ENCODE data around the gene USH2A.
"Not testable (repeated sequence)": the region's sequence is repeated elsewhere in the genome, so short reads cannot be mapped to it uniquely, and the experiment has no call there.

The USH2A gene

GRCh38 chr1:216410026-216410425 is 13.2 kb downstream of the USH2A start:
- no peak for DNase-seq (ENCODE audit: low read depth in 2 of 3, low spot score in 1 of 3)

- DNase-seq (ENCODE audit: low read depth in 2 of 3, low spot score in 1 of 3) = no peak
Observed at GRCh38 chr1:216390956-216391355, 32.3 kb downstream of the USH2A start.

GRCh38 chr1:216389774-216390173 is 33.5 kb downstream of the USH2A start:
- no peak for DNase-seq (ENCODE audit: low read depth in 2 of 3, low spot score in 1 of 3)

GRCh38 chr1:216388558-216388957 is 34.7 kb downstream of the USH2A start:
- no peak for DNase-seq (ENCODE audit: low read depth in 2 of 3, low spot score in 1 of 3)

DNA sequence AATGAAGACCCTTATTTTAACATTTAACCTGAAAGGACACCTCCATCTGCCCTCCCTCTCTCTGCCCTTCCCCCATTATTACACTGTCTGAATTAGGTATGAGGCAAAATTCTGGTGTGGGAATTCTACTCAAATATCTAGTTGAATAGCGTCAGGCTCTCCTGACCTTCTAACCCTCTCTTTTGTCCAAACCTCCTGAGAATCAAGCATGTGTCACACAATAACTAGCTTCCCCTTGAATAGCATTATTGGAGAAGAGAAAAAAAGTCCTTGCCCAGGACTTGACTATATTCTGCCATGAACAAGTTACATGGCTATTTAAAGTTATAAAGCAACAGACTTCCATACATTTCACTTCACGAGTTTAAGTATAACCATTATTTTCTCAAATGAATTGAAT is 35.5 kb downstream of the USH2A start:
- no peak for DNase-seq (ENCODE audit: low read depth in 2 of 3, low spot score in 1 of 3)

DNA sequence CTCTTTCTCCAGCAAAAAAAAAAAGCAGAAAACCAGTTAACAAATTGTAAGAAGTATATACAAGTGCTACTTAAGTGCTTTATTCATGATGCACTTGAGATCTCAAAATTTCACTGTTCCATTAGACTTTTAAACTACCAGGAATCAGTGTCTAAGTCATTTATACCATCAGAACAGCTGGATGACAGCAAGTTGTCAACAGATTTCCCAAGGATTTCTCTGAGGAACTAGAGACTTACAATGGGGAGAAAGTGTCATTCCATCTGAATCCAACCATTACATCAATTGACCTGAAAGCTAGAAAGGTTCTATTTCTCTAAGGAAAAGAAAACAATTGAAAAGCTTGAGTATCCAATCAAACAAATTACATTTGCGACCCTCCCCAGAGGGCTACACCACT is 43.8 kb downstream of the USH2A start:
- no peak for DNase-seq (ENCODE audit: low read depth in 2 of 3, low spot score in 1 of 3)

DNA sequence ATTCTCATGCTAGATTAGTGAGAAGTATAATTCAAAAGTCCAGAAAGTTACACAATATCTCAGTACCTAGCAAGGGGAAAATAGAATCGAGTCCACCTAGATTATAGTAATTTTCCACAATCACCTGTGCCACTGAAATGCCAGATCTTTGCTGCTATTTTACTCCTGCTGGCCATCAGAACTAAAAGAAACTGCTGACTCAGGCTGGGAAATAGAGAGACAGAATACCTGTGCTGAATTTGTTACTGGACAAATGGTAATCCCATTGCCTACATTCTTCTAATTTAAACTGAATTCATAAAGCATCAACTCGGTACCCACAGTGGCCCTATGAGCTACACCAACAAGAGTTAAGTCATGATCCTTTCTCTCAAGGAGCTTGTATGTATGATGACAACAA is 55.0 kb downstream of the USH2A start:
- no peak for DNase-seq (ENCODE audit: low read depth in 2 of 3, low spot score in 1 of 3)

DNA sequence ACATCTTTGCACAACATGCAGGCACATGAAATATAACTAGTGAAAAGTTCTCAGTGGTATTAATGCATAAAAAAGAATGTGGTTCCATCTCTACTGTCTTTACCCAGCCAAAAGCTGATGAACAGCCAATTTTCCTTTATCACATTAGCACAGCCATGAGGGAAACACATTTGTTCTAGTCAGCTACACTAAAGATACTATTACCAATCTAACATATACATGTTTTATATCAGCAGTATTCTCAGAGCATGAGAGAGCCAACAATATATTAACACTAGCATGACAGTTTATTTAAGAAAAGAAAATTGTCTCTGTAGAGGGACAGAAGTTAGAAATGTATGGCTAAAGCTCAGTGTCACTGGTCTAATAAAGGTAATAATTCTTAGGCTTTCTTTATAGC is 56.3 kb downstream of the USH2A start:
- DNase-seq (ENCODE audit: low read depth in 2 of 3, low spot score in 1 of 3) = no peak

- DNase-seq (ENCODE audit: low read depth in 2 of 3, low spot score in 1 of 3) = no peak
Observed at GRCh38 chr1:216356945-216357344, 66.3 kb downstream of the USH2A start.

DNA sequence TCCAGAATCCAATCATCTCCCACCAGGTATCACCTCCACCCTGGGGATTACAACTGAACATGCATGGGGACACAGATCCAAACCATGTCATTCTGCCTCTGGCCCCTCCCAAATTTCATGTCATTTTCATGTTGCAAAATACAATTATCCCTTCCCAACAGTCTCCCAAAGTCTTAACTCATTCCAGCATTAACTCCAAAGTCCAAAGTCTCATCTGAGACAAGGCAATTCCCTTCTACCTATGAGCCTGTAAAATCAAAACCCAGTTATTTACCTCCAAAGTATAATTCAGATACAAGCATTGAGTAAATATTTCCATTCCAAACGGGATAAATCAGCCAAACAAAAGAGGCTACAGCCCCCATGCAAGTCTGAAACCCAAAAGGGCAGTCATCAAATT is 73.1 kb downstream of the USH2A start:
- DNase-seq (ENCODE audit: low read depth in 2 of 3, low spot score in 1 of 3) = no peak

DNA sequence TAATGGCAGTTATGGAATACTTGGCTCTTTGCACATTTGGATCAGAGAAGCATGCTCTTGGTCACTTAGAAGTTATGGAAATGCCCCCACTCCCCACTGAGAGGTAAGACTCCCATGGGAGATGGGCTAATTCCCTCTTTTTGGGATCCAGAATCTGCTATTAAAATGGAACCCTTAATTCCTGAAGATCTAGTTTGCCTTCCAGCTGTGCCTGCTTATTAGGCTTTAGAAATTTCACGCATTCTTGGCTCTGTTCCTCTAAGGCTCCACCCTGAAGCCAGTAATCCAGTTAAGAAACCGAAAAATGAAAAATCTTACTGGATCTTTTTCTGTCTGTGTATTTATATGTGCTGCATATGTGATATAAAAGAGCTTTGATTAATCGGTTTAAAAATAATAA is 76.7 kb downstream of the USH2A start:
- DNase-seq (ENCODE audit: low read depth in 2 of 3, low spot score in 1 of 3) = no peak

GRCh38 chr1:216340542-216340941 is 82.7 kb downstream of the USH2A start:
- DNase-seq (ENCODE audit: low read depth in 2 of 3, low spot score in 1 of 3) = not testable (repeated sequence)

DNA sequence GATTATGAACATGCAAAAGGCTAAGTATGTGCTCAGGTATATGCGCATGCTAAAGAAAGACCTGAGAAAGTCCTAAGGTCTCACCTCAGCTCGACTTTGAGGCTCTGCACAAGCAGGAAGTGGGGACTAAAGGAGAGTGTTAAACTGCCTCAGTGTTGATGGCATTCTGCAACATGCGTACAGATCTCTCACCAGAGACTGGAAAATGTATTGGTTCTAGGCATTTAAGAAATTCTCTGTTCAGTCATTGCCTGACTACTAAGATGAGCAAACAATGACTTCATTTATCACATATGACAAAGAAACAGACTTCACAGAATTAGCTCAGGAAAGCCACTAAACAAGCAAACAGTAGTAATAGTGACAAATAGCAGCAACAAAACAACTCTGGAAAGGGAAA is 90.8 kb downstream of the USH2A start:
- DNase-seq (ENCODE audit: low read depth in 2 of 3, low spot score in 1 of 3) = no peak

DNA sequence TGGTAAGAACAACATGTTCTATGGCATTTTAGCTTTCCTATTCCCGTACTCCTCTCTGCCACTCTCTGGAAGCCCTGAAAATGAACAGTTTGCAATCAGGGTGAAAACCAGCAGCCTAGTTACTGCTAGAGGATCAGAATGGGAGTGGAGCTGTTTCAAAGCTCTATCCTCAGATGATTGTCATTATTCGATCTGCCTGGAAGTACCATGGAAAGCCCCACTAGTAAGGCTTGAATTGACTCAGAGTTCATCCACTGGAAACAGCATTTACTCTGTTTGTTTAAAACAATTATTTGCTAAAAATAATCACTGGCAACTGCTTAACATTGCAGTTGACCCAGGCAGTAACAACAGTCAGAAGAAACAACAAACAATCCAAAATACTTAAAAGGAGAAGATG is 91.2 kb downstream of the USH2A start:
- no peak for DNase-seq (ENCODE audit: low read depth in 2 of 3, low spot score in 1 of 3)

- no peak for DNase-seq (ENCODE audit: low read depth in 2 of 3, low spot score in 1 of 3)
Observed at GRCh38 chr1:216331211-216331610, 92.0 kb downstream of the USH2A start.

GRCh38 chr1:216330262-216330661 is 93.0 kb downstream of the USH2A start:
- DNase-seq (ENCODE audit: low read depth in 2 of 3, low spot score in 1 of 3) = no peak

GRCh38 chr1:216325946-216326345 is 97.3 kb downstream of the USH2A start:
- no peak for DNase-seq (ENCODE audit: low read depth in 2 of 3, low spot score in 1 of 3)

DNA sequence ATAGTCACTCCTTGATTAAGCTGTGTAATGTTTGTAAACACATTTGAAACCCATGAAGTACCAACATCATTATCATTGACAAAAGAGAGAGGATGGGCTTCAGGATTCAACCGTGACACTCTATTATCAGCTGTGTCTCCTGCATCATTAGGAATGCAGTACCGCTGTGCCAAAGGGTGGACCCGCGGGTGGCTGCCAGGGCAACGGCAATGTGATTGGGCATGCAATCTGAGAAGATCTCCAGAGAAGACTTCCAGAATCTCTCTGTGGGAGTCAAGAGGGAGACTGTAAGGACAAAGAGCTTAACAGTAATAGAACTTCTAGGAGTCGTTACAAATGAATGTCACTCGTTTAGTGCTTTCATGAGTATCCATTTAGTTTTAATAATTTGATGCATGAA is 97.9 kb downstream of the USH2A start:
- no peak for DNase-seq (ENCODE audit: low read depth in 2 of 3, low spot score in 1 of 3)

DNA sequence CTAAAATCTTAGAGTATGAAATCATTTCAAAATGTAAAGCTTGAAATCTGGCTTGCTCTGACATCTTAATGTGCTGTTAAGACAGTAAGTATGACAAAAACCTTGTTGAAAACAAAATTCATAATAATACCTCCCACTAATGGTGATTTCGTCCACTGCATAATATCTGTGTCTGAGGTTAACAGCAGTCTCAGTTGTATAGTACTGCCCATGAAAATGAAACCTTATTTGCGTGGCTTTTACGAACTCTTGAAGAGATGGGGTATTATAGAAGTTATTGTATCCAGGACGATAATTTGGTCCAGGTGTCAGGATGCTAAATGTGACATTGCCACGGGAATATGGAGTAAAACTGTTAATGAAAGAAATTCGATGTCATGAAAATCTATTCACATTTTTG is 99.9 kb downstream of the USH2A start:
- DNase-seq (ENCODE audit: low read depth in 2 of 3, low spot score in 1 of 3) = no peak

- DNase-seq (ENCODE audit: low read depth in 2 of 3, low spot score in 1 of 3) = no peak
Observed at GRCh38 chr1:216314379-216315095, 108.7 kb downstream of the USH2A start.

GRCh38 chr1:216310776-216311175 is 112.5 kb downstream of the USH2A start:
- no peak for DNase-seq (ENCODE audit: low read depth in 2 of 3, low spot score in 1 of 3)

DNA sequence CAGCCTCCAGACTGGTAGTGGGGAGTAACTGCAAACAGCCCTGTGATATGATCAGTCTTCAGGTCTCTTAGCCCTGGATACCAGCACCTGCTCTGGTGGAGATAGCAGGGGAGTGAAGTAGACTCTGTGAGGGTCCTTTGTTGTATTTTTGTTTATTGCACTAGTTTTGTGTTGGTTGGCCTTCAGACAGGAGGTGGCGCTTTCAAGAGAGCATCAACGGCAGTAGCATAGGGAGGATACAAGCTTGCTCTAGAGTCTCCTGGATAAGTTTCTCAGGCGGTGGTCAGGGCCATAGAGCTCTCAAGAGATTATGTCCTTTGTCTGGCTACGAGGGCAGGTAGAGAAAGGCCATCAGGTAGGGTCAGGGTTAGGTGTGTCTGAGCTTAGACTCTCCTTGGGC is 116.4 kb downstream of the USH2A start:
- DNase-seq (ENCODE audit: low read depth in 2 of 3, low spot score in 1 of 3) = no peak

GRCh38 chr1:216303690-216304089 is 119.6 kb downstream of the USH2A start:
- DNase-seq (ENCODE audit: low read depth in 2 of 3, low spot score in 1 of 3) = no peak

GRCh38 chr1:216293683-216294082 is 129.6 kb downstream of the USH2A start:
- no peak for DNase-seq (ENCODE audit: low read depth in 2 of 3, low spot score in 1 of 3)

Measured in stimulated activated CD4-positive, alpha-beta T cell treated with anti-CD3 and anti-CD28 coated beads, Interleukin-12 subunit alpha, Interleukin-12 subunit beta, amount 100 ng/mL, for 48 hours (primary cell).